ENCODE results near the gene TBL1XR1.
"Not testable (repeated sequence)": the region's sequence is repeated elsewhere in the genome, so short reads cannot be mapped to it uniquely, and the experiment has no call there.

Gene TBL1XR1

GRCh38 chr3:177193275-177193674 lies 4.0 kb downstream of the TBL1XR1 start:
- not testable (repeated sequence) for H3K9ac ChIP-seq (ENCODE audit: low read depth, low read length); H3K4me3 ChIP-seq (ENCODE audit: low read depth, low read length); H3K27me3 ChIP-seq (ENCODE audit: control insufficient read depth, insufficient read depth, low read length); H3K9me3 ChIP-seq (ENCODE audit: control insufficient read depth, insufficient read depth, low read length); H3K36me3 ChIP-seq (ENCODE audit: control insufficient read depth, insufficient read depth, low read length)
- peaks cover 21% of the 10 kb centered on the region for H3K4me1 ChIP-seq (ENCODE audit: control insufficient read depth, insufficient read depth, low read length)

- Histone ChIP-seq H3K4me3 (ENCODE audit: low read depth, low read length) (no peak overlapping the region), H3K27me3 (ENCODE audit: control insufficient read depth, insufficient read depth, low read length) (no peaks in the 10 kb centered on the region), H3K36me3 (ENCODE audit: control insufficient read depth, insufficient read depth, low read length) (no peaks in the 10 kb centered on the region), H3K9me3 (ENCODE audit: control insufficient read depth, insufficient read depth, low read length) (no peaks in the 10 kb centered on the region), H3K9ac (ENCODE audit: low read depth, low read length) (no peak overlapping the region), H3K4me1 (ENCODE audit: control insufficient read depth, insufficient read depth, low read length) (peaks cover 18% of the 10 kb centered on the region)
These were observed 6.3 kb downstream of the TBL1XR1 start for GRCh38 chr3:177190756-177191681.

GRCh38 chr3:177190184-177190583 lies 7.1 kb downstream of the TBL1XR1 start:
- H3K4me3 ChIP-seq (ENCODE audit: low read depth, low read length); H3K36me3 ChIP-seq (ENCODE audit: control insufficient read depth, insufficient read depth, low read length); H3K9ac ChIP-seq (ENCODE audit: low read depth, low read length); H3K27me3 ChIP-seq (ENCODE audit: control insufficient read depth, insufficient read depth, low read length); H3K9me3 ChIP-seq (ENCODE audit: control insufficient read depth, insufficient read depth, low read length): not testable (repeated sequence)
- H3K4me1 ChIP-seq (ENCODE audit: control insufficient read depth, insufficient read depth, low read length), result peaks cover 18% of the 10 kb centered on the region

- peaks cover 11% of the 10 kb centered on the region for H3K4me1 ChIP-seq (ENCODE audit: control insufficient read depth, insufficient read depth, low read length)
- not testable (repeated sequence) for H3K36me3 ChIP-seq (ENCODE audit: control insufficient read depth, insufficient read depth, low read length); H3K4me3 ChIP-seq (ENCODE audit: low read depth, low read length); H3K9ac ChIP-seq (ENCODE audit: low read depth, low read length); H3K27me3 ChIP-seq (ENCODE audit: control insufficient read depth, insufficient read depth, low read length); H3K9me3 ChIP-seq (ENCODE audit: control insufficient read depth, insufficient read depth, low read length)
These were observed 9.0 kb downstream of the TBL1XR1 start for GRCh38 chr3:177188325-177188724.

- Histone ChIP-seq H3K9ac (ENCODE audit: low read depth, low read length) (no peak overlapping the region), H3K4me1 (ENCODE audit: control insufficient read depth, insufficient read depth, low read length) (peaks cover 8% of the 10 kb centered on the region), H3K9me3 (ENCODE audit: control insufficient read depth, insufficient read depth, low read length) (no peaks in the 10 kb centered on the region), H3K4me3 (ENCODE audit: low read depth, low read length) (no peak overlapping the region), H3K36me3 (ENCODE audit: control insufficient read depth, insufficient read depth, low read length) (no peaks in the 10 kb centered on the region), H3K27me3 (ENCODE audit: control insufficient read depth, insufficient read depth, low read length) (no peaks in the 10 kb centered on the region)
These were observed 11.0 kb downstream of the TBL1XR1 start for GRCh38 chr3:177186306-177186705.

- no peaks in the 10 kb centered on the region for H3K4me1 ChIP-seq (ENCODE audit: control insufficient read depth, insufficient read depth, low read length)
- H3K27me3 ChIP-seq (ENCODE audit: control insufficient read depth, insufficient read depth, low read length), result no peaks in the 10 kb centered on the region
- H3K4me3 ChIP-seq (ENCODE audit: low read depth, low read length), result no peak overlapping the region
- H3K9me3 ChIP-seq (ENCODE audit: control insufficient read depth, insufficient read depth, low read length), result no peaks in the 10 kb centered on the region
- no peaks in the 10 kb centered on the region for H3K36me3 ChIP-seq (ENCODE audit: control insufficient read depth, insufficient read depth, low read length)
- H3K9ac ChIP-seq (ENCODE audit: low read depth, low read length), result no peak overlapping the region
These were observed 12.2 kb downstream of the TBL1XR1 start for GRCh38 chr3:177185035-177185574.

- H3K9me3 ChIP-seq (ENCODE audit: control insufficient read depth, insufficient read depth, low read length); H3K4me3 ChIP-seq (ENCODE audit: low read depth, low read length); H3K9ac ChIP-seq (ENCODE audit: low read depth, low read length); H3K36me3 ChIP-seq (ENCODE audit: control insufficient read depth, insufficient read depth, low read length); H3K4me1 ChIP-seq (ENCODE audit: control insufficient read depth, insufficient read depth, low read length); H3K27me3 ChIP-seq (ENCODE audit: control insufficient read depth, insufficient read depth, low read length): not testable (repeated sequence)
These were observed 12.7 kb downstream of the TBL1XR1 start for GRCh38 chr3:177184602-177185001.

- no peaks in the 10 kb centered on the region for H3K9me3 ChIP-seq (ENCODE audit: control insufficient read depth, insufficient read depth, low read length)
- no peak overlapping the region for H3K9ac ChIP-seq (ENCODE audit: low read depth, low read length)
- peaks cover 3% of the 10 kb centered on the region for H3K4me1 ChIP-seq (ENCODE audit: control insufficient read depth, insufficient read depth, low read length)
- H3K36me3 ChIP-seq (ENCODE audit: control insufficient read depth, insufficient read depth, low read length), result no peaks in the 10 kb centered on the region
- H3K4me3 ChIP-seq (ENCODE audit: low read depth, low read length), result no peak overlapping the region
- no peaks in the 10 kb centered on the region for H3K27me3 ChIP-seq (ENCODE audit: control insufficient read depth, insufficient read depth, low read length)
These were observed 14.9 kb downstream of the TBL1XR1 start for GRCh38 chr3:177182352-177182751.

GRCh38 chr3:177181418-177181817 lies 15.9 kb downstream of the TBL1XR1 start:
- H3K4me3 ChIP-seq (ENCODE audit: low read depth, low read length), result no peak overlapping the region
- H3K9me3 ChIP-seq (ENCODE audit: control insufficient read depth, insufficient read depth, low read length), result no peaks in the 10 kb centered on the region
- no peaks in the 10 kb centered on the region for H3K27me3 ChIP-seq (ENCODE audit: control insufficient read depth, insufficient read depth, low read length)
- no peaks in the 10 kb centered on the region for H3K36me3 ChIP-seq (ENCODE audit: control insufficient read depth, insufficient read depth, low read length)
- H3K9ac ChIP-seq (ENCODE audit: low read depth, low read length), result no peak overlapping the region
- peaks cover 3% of the 10 kb centered on the region for H3K4me1 ChIP-seq (ENCODE audit: control insufficient read depth, insufficient read depth, low read length)

GRCh38 chr3:177180506-177180905 lies 16.8 kb downstream of the TBL1XR1 start:
- H3K9me3 ChIP-seq (ENCODE audit: control insufficient read depth, insufficient read depth, low read length), result no peaks in the 10 kb centered on the region
- H3K4me1 ChIP-seq (ENCODE audit: control insufficient read depth, insufficient read depth, low read length), result peaks cover 3% of the 10 kb centered on the region
- no peaks in the 10 kb centered on the region for H3K36me3 ChIP-seq (ENCODE audit: control insufficient read depth, insufficient read depth, low read length)
- no peak overlapping the region for H3K4me3 ChIP-seq (ENCODE audit: low read depth, low read length)
- no peak overlapping the region for H3K9ac ChIP-seq (ENCODE audit: low read depth, low read length)
- H3K27me3 ChIP-seq (ENCODE audit: control insufficient read depth, insufficient read depth, low read length), result no peaks in the 10 kb centered on the region

GRCh38 chr3:177179281-177180067 lies 17.8 kb downstream of the TBL1XR1 start:
- Histone ChIP-seq H3K4me3 (ENCODE audit: low read depth, low read length) (no peak overlapping the region), H3K9ac (ENCODE audit: low read depth, low read length) (no peak overlapping the region), H3K36me3 (ENCODE audit: control insufficient read depth, insufficient read depth, low read length) (no peaks in the 10 kb centered on the region), H3K27me3 (ENCODE audit: control insufficient read depth, insufficient read depth, low read length) (no peaks in the 10 kb centered on the region), H3K4me1 (ENCODE audit: control insufficient read depth, insufficient read depth, low read length) (peaks cover 11% of the 10 kb centered on the region), H3K9me3 (ENCODE audit: control insufficient read depth, insufficient read depth, low read length) (no peaks in the 10 kb centered on the region)

All from iPS-15b (cell line).